Tibial nerve (tissue), 4 donors: ENCODE results near the gene SNAP29.

Source experiments
- CTCF ChIP-seq, 5 experiments: fragments of 200-600 bp in 3 of 5; fragments of 450-650 bp in 2 of 5; sonication (generic) in 3 of 5; IDR thresholded peaks; one replicate each; pipeline ENCODE4 v1.5.1; 2016 to 2019; ENCODE audit warnings: antibody characterized with exemption in 5 of 5, mild to moderate bottlenecking in 3 of 5, moderate library complexity in 2 of 5
- EP300 ChIP-seq, 2 donors: sonication (generic); formaldehyde crosslinking; IDR thresholded peaks; one replicate each; pipeline ENCODE4 v1.6.1; 2017; ENCODE audit warnings: antibody characterized with exemption in 2 of 2, mild to moderate bottlenecking in 1 of 2

- TF ChIP-seq EP300 (IDR thresholded peaks at IDR 0.05) (no peak), CTCF (IDR thresholded peaks at IDR 0.05) (no peak)
Observed at GRCh38 chr22:20940186-20940651, 81.4 kb downstream of the SNAP29 start.
